SK-N-DZ (cell line): ENCODE data around the gene HLCS.

Source experiments
- DNase-seq: peaks from one replicate; pipeline ENCODE4 v3.0.0-alpha.2; 2015; ENCODE audit warnings: low spot score
- small RNA-seq, 2 experiments: library from RNA; depleted of rRNA; stranded (forward); fragments of <200 nt; gene quantifications; one replicate each; pipeline ENCODE3, GENCODE V24; 2014

The HLCS gene

GRCh38 chr21:36704958-36705678 is 261.4 kb downstream of the HLCS start:
- DNase-seq = no peak

- DNase-seq = no peak
Observed at GRCh38 chr21:36704281-36704957, 262.1 kb downstream of the HLCS start.

GRCh38 chr21:36703626-36704280 is 262.7 kb downstream of the HLCS start:
- DNase-seq = no peak

GRCh38 chr21:36703123-36703522 is 263.3 kb downstream of the HLCS start:
- DNase-seq = no peak

- DNase-seq = no peak
Observed at GRCh38 chr21:36702622-36702968, 263.9 kb downstream of the HLCS start.

- no peak for DNase-seq
Observed at GRCh38 chr21:36701756-36702621, 264.5 kb downstream of the HLCS start.

GRCh38 chr21:36700971-36701755 is 265.3 kb downstream of the HLCS start:
- DNase-seq = no peak

Small RNA genes lying within 50 kb of the gene (small RNA-seq; reads per million reads assigned to genes)
- 0 reads per million in 2 experiments for gene RF00019
- 3.0 to 7.3 reads per million in 2 experiments for gene RNA5SP491
